Measurements from ENCODE around the gene BPIFA3. TPM values are rescaled to one million over a fixed set of nuclear protein-coding genes. Genes with fewer than 3 reads are reported as not detected.

BPIFA3 gene
- total and polyA plus RNA-seq, 2 of the 13 experiments (the other 11 are each of a cell fraction or from before 2014, with no cell fraction given), result not detected

- TF ChIP-seq ZNF513 (CRISPR knock-in tag; conservative IDR thresholded peaks at IDR 0.05) (no peak), EHMT2 (IDR thresholded peaks at IDR 0.05; ENCODE audit: borderline replicate concordance, low read depth, low read length) (0 out of 2 replicates have a peak, but pooled peaks have one; percentile 18), ZBTB10 (CRISPR knock-in tag; IDR thresholded peaks at IDR 0.05; ENCODE audit: borderline replicate concordance) (no peak), ZNF609 (CRISPR knock-in tag; IDR thresholded peaks at IDR 0.05; ENCODE audit: borderline replicate concordance) (peak; percentile 45), THRA (CRISPR knock-in tag; IDR thresholded peaks at IDR 0.05; ENCODE audit: borderline replicate concordance) (peak; percentile 51; the same call in 1 of the 2 replicates), ELF3 (CRISPR knock-in tag; IDR thresholded peaks at IDR 0.05) (peak; percentile 78), ZNF674 (CRISPR knock-in tag; IDR thresholded peaks at IDR 0.05; ENCODE audit: low read depth) (no peak), ARID5B (CRISPR knock-in tag; IDR thresholded peaks at IDR 0.05) (peak; percentile 91), MAFF (IDR thresholded peaks at IDR 0.05; ENCODE audit: low read depth, low read length) (no peak; the same call in 1 of the 2 replicates), ZNF292 (CRISPR knock-in tag; IDR thresholded peaks at IDR 0.05; ENCODE audit: borderline replicate concordance, low read depth) (no peak), ZMYM3 (CRISPR knock-in tag; IDR thresholded peaks at IDR 0.05) (peak; percentile 45; the same call in 1 of the 2 replicates), ETV5 (CRISPR knock-in tag; IDR thresholded peaks at IDR 0.05; ENCODE audit: borderline replicate concordance) (peak; percentile 72; the same call in 1 of the 2 replicates)
Measured at GRCh38 chr20:33272155-33272873, 55.2 kb downstream of the BPIFA3 start (continued).

Data from HepG2 (cell line).